Activated CD8-positive, alpha-beta memory T cell treated with anti-CD3 and anti-CD28 coated beads, Interleukin-2, amount 10 ng/mL, durations not matched to agents 7 days and 5 days (primary cell): ENCODE results near the gene ASTN2. TPM values are rescaled to one million over a fixed set of nuclear protein-coding genes. Genes with fewer than 3 reads are reported as not detected.

Experiments used
- ATAC-seq: fragments of 150-1000 bp; cut with Tn5 transposase; one replicate; pipeline ENCODE4 v1.10.0; 2021; ENCODE audit warnings: moderate library complexity
- CTCF ChIA-PET: fragments of 350-600 bp; sonication (Branson Sonifier 250); formaldehyde crosslinking; loops from one replicate; lab custom pipeline; 2021; ENCODE audit warnings: antibody characterized with exemption; lab: Charles Lee
- DNase-seq: peaks from one replicate; pipeline ENCODE4 v3.0.0-alpha.2; 2020
- H3K27ac Mint-ChIP-seq: one replicate; pipeline ENCODE4 v1.8.0; 2021; ENCODE audit warnings: mild to moderate bottlenecking, mixed read lengths
- H3K27me3 Mint-ChIP-seq: one replicate; pipeline ENCODE4 v1.8.0; 2021; ENCODE audit warnings: mixed read lengths
- H3K36me3 Mint-ChIP-seq: one replicate; pipeline ENCODE4 v1.8.0; 2021; ENCODE audit warnings: mild to moderate bottlenecking, mixed read lengths
- H3K4me1 Mint-ChIP-seq: one replicate; pipeline ENCODE4 v1.8.0; 2021; ENCODE audit warnings: mixed read lengths
- H3K4me3 Mint-ChIP-seq: one replicate; pipeline ENCODE4 v1.8.0; 2021; ENCODE audit warnings: mild to moderate bottlenecking, moderate library complexity, mixed read lengths
- H3K9me3 Mint-ChIP-seq: one replicate; pipeline ENCODE4 v1.8.0; 2022; ENCODE audit warnings: low read depth, mixed read lengths
- total RNA-seq, 2 experiments: library from RNA; stranded (reverse); gene quantifications; one replicate each; pipeline ENCODE4 v1.2.3, GENCODE V29; 2021

ASTN2 gene
- total RNA-seq, 2 experiments from 2014 or later = 4.0 to 5.4 TPM

- ATAC-seq (no peak), DNase-seq (no peak)
- Mint-ChIP-seq H3K4me3 (no peak overlapping the region), H3K9me3 (peaks cover 2% of the 10 kb centered on the region), H3K27me3 (no peaks in the 10 kb centered on the region), H3K27ac (no peak overlapping the region), H3K4me1 (no peaks in the 10 kb centered on the region), H3K36me3 (no peaks in the 10 kb centered on the region)
- CTCF ChIA-PET = no interaction called here
Observed at GRCh38 chr9:117002686-117003085, 412.2 kb downstream of the ASTN2 start.

GRCh38 chr9:117000834-117001233 lies 414.0 kb downstream of the ASTN2 start:
- H3K27me3 Mint-ChIP-seq = no peaks in the 10 kb centered on the region
- H3K4me3 Mint-ChIP-seq = no peak overlapping the region
- ATAC-seq (no peak), DNase-seq (no peak)
- CTCF ChIA-PET = no interaction called here
- no peaks in the 10 kb centered on the region for H3K4me1 Mint-ChIP-seq
- no peak overlapping the region for H3K27ac Mint-ChIP-seq
- peaks cover 2% of the 10 kb centered on the region for H3K9me3 Mint-ChIP-seq
- no peaks in the 10 kb centered on the region for H3K36me3 Mint-ChIP-seq

GRCh38 chr9:117000196-117000723 lies 414.6 kb downstream of the ASTN2 start:
- H3K9me3 Mint-ChIP-seq = peaks cover 2% of the 10 kb centered on the region
- no peaks in the 10 kb centered on the region for H3K27me3 Mint-ChIP-seq
- ATAC-seq = no peak
- no peaks in the 10 kb centered on the region for H3K36me3 Mint-ChIP-seq
- no peaks in the 10 kb centered on the region for H3K4me1 Mint-ChIP-seq
- CTCF ChIA-PET = no interaction called here
- H3K4me3 Mint-ChIP-seq = no peak overlapping the region
- no peak for DNase-seq
- no peak overlapping the region for H3K27ac Mint-ChIP-seq

GRCh38 chr9:116998305-116998704 lies 416.6 kb downstream of the ASTN2 start:
- Mint-ChIP-seq H3K9me3 (peaks cover 2% of the 10 kb centered on the region), H3K4me3 (no peak overlapping the region), H3K4me1 (no peaks in the 10 kb centered on the region), H3K27ac (no peak overlapping the region), H3K27me3 (no peaks in the 10 kb centered on the region), H3K36me3 (no peaks in the 10 kb centered on the region)
- DNase-seq = no peak
- ATAC-seq = no peak
- CTCF ChIA-PET = no interaction called here

- H3K4me3 Mint-ChIP-seq = no peak overlapping the region
- no peaks in the 10 kb centered on the region for H3K36me3 Mint-ChIP-seq
- ATAC-seq = no peak
- CTCF ChIA-PET = no interaction called here
- no peaks in the 10 kb centered on the region for H3K9me3 Mint-ChIP-seq
- no peak for DNase-seq
- H3K27me3 Mint-ChIP-seq = no peaks in the 10 kb centered on the region
- no peak overlapping the region for H3K27ac Mint-ChIP-seq
- H3K4me1 Mint-ChIP-seq = no peaks in the 10 kb centered on the region
Observed at GRCh38 chr9:116992865-116993264, 422.0 kb downstream of the ASTN2 start.

GRCh38 chr9:116991051-116991450 lies 423.8 kb downstream of the ASTN2 start:
- no peaks in the 10 kb centered on the region for H3K4me1 Mint-ChIP-seq
- CTCF ChIA-PET = no interaction called here
- no peak overlapping the region for H3K4me3 Mint-ChIP-seq
- no peak overlapping the region for H3K27ac Mint-ChIP-seq
- H3K27me3 Mint-ChIP-seq = no peaks in the 10 kb centered on the region
- ATAC-seq (no peak), DNase-seq (no peak)
- no peaks in the 10 kb centered on the region for H3K9me3 Mint-ChIP-seq
- H3K36me3 Mint-ChIP-seq = no peaks in the 10 kb centered on the region

- no peak for ATAC-seq
- H3K4me3 Mint-ChIP-seq = no peak overlapping the region
- H3K27ac Mint-ChIP-seq = no peak overlapping the region
- CTCF ChIA-PET = no interaction called here
- no peak for DNase-seq
- no peaks in the 10 kb centered on the region for H3K4me1 Mint-ChIP-seq
- no peaks in the 10 kb centered on the region for H3K36me3 Mint-ChIP-seq
- H3K9me3 Mint-ChIP-seq = no peaks in the 10 kb centered on the region
- H3K27me3 Mint-ChIP-seq = no peaks in the 10 kb centered on the region
Observed at GRCh38 chr9:116990592-116990991, 424.3 kb downstream of the ASTN2 start.

- H3K27me3 Mint-ChIP-seq = no peaks in the 10 kb centered on the region
- CTCF ChIA-PET = no interaction called here
- no peak overlapping the region for H3K4me3 Mint-ChIP-seq
- no peak for DNase-seq
- ATAC-seq = no peak
- H3K4me1 Mint-ChIP-seq = no peaks in the 10 kb centered on the region
- no peaks in the 10 kb centered on the region for H3K36me3 Mint-ChIP-seq
- no peak overlapping the region for H3K27ac Mint-ChIP-seq
- no peaks in the 10 kb centered on the region for H3K9me3 Mint-ChIP-seq
Observed at GRCh38 chr9:116987721-116988485, 427.0 kb downstream of the ASTN2 start.

GRCh38 chr9:116986015-116986414 lies 428.8 kb downstream of the ASTN2 start:
- DNase-seq (no peak), ATAC-seq (no peak)
- H3K36me3 Mint-ChIP-seq = no peaks in the 10 kb centered on the region
- no peak overlapping the region for H3K27ac Mint-ChIP-seq
- no peaks in the 10 kb centered on the region for H3K4me1 Mint-ChIP-seq
- CTCF ChIA-PET = no interaction called here
- H3K27me3 Mint-ChIP-seq = no peaks in the 10 kb centered on the region
- H3K4me3 Mint-ChIP-seq = no peak overlapping the region
- no peaks in the 10 kb centered on the region for H3K9me3 Mint-ChIP-seq

- DNase-seq (no peak), ATAC-seq (no peak)
- H3K36me3 Mint-ChIP-seq = no peaks in the 10 kb centered on the region
- CTCF ChIA-PET = no interaction called here
- no peaks in the 10 kb centered on the region for H3K27me3 Mint-ChIP-seq
- H3K4me3 Mint-ChIP-seq = no peak overlapping the region
- H3K27ac Mint-ChIP-seq = no peak overlapping the region
- no peaks in the 10 kb centered on the region for H3K9me3 Mint-ChIP-seq
- no peaks in the 10 kb centered on the region for H3K4me1 Mint-ChIP-seq
Observed at GRCh38 chr9:116985596-116985995, 429.3 kb downstream of the ASTN2 start.

- Mint-ChIP-seq H3K4me1 (no peaks in the 10 kb centered on the region), H3K36me3 (no peaks in the 10 kb centered on the region), H3K4me3 (no peak overlapping the region), H3K27me3 (no peaks in the 10 kb centered on the region), H3K9me3 (no peaks in the 10 kb centered on the region), H3K27ac (no peak overlapping the region)
- ATAC-seq (no peak), DNase-seq (no peak)
- CTCF ChIA-PET = no interaction called here
Observed at GRCh38 chr9:116984111-116984510, 430.7 kb downstream of the ASTN2 start.

GRCh38 chr9:116980582-116981120 lies 434.2 kb downstream of the ASTN2 start:
- no peak for DNase-seq
- Mint-ChIP-seq H3K9me3 (no peaks in the 10 kb centered on the region), H3K4me1 (no peaks in the 10 kb centered on the region), H3K27me3 (no peaks in the 10 kb centered on the region), H3K36me3 (no peaks in the 10 kb centered on the region), H3K27ac (no peak overlapping the region), H3K4me3 (no peak overlapping the region)
- CTCF ChIA-PET = no interaction called here
- no peak for ATAC-seq

- ATAC-seq (no peak), DNase-seq (no peak)
- H3K4me1 Mint-ChIP-seq = no peaks in the 10 kb centered on the region
- no peaks in the 10 kb centered on the region for H3K9me3 Mint-ChIP-seq
- no peaks in the 10 kb centered on the region for H3K36me3 Mint-ChIP-seq
- CTCF ChIA-PET = no interaction called here
- H3K27ac Mint-ChIP-seq = no peak overlapping the region
- H3K27me3 Mint-ChIP-seq = no peaks in the 10 kb centered on the region
- H3K4me3 Mint-ChIP-seq = no peak overlapping the region
Observed at GRCh38 chr9:116979456-116979855, 435.4 kb downstream of the ASTN2 start.

GRCh38 chr9:116978155-116978554 lies 436.7 kb downstream of the ASTN2 start:
- H3K27ac Mint-ChIP-seq = no peak overlapping the region
- no peak for DNase-seq
- H3K27me3 Mint-ChIP-seq = no peaks in the 10 kb centered on the region
- H3K4me3 Mint-ChIP-seq = no peak overlapping the region
- ATAC-seq = no peak
- CTCF ChIA-PET = no interaction called here
- no peaks in the 10 kb centered on the region for H3K36me3 Mint-ChIP-seq
- H3K9me3 Mint-ChIP-seq = no peaks in the 10 kb centered on the region
- H3K4me1 Mint-ChIP-seq = no peaks in the 10 kb centered on the region
